Skin of body (tissue), 2 donors: Measurements from ENCODE around the gene AGAP2. TPM values are rescaled to one million over a fixed set of nuclear protein-coding genes. Genes with fewer than 3 reads are reported as not detected.

Experiments
- DNase-seq: peaks from one replicate; lab custom pipeline; 2025; lab: John Stamatoyannopoulos, UW
- total RNA-seq: library from RNA; depleted of rRNA; stranded (reverse); fragments of >200 nt; gene quantifications from one replicate; pipeline ENCODE4 v1.2.3, GENCODE V29; 2014

AGAP2 gene
- total RNA-seq, 1 donor from 2014 or later = 1.1 TPM

DNA sequence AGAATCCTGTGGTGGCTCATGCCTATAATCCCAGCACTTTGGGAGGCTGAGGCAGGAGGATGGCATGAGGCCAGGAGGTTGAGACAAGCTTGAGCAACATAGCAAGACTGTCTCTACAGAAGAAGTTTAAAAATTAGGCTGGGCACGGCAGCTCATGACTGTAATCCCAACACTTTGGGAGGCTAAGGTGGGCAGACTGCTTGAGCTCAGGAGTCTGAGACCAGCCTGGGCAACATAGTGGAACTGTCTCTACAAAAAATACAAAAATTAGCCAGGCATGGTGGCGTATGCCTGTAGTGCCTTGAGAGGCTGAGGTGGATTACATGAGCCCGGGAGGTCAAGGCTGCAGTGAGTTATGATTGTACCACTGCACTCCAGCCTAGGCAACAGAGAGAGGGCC is 29.3 kb upstream of the AGAP2 start:
- DNase-seq = no peak

DNA sequence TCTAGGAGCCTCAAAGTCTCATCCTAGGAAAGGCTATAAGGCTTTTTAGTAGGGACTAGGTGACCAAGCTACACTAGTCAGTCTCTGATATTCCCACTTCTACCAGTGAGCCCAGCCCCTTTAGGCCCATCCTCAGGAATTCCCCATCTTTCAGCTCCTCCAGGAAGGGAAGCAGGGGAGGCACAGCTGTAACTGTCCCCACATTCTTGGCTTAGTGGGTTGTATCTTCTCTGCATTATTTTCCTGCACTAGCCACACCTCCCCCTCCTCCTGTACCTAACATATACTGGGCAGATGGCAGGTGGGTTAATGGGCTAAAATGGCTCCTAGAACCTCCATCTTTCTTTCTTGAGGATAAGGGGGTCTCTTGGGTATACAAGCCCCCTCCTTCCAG is 28.8 kb upstream of the AGAP2 start:
- DNase-seq = no peak

DNA sequence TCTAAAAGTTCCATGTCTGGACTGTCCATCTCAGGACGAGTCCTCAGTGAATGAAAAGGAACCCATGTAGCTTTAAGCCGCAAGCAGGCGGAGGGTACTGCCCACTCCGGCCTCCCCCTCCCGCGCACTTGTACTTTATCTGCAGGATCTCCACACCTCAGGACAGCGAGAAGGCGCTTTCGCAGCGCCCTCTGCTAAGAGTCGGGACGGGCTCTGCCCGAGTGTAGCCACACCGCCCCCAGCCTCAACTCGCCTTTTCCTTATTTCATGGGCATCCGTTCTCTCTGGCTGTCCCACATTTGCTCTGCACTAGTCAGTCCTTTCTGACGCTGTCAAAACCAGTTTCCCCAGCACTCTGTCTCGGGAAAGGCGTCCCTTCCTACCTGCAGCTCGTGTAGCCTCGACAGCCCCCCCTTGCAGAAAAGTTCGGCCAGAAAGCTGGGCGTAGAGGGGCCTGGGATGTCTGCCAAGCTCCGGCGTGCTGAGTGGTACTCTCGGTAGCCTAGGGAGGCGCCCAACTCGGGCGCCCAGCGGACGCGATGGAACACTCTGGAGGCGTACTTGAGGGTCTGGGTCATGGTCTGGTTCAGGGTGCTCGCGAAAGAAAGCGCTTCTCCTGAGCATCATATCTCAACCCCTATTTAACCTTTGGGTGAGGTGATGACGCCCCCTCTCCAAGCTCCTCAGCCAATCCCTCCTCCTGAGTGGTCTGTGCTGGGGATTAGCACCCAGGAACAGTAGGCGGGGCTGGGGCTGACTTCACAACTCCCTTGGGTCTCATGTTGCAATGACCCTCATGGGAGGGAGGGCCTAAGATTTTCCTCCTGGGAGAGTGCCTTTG is 28.1 kb upstream of the AGAP2 start, which contains the start of gene CYP27B1:
Gene CYP27B1, minus strand, starts transcription at position 615 of the 841 bp plus-strand sequence. Its CDS starts 37 bp downstream, at position 578.
- no peak for DNase-seq

DNA sequence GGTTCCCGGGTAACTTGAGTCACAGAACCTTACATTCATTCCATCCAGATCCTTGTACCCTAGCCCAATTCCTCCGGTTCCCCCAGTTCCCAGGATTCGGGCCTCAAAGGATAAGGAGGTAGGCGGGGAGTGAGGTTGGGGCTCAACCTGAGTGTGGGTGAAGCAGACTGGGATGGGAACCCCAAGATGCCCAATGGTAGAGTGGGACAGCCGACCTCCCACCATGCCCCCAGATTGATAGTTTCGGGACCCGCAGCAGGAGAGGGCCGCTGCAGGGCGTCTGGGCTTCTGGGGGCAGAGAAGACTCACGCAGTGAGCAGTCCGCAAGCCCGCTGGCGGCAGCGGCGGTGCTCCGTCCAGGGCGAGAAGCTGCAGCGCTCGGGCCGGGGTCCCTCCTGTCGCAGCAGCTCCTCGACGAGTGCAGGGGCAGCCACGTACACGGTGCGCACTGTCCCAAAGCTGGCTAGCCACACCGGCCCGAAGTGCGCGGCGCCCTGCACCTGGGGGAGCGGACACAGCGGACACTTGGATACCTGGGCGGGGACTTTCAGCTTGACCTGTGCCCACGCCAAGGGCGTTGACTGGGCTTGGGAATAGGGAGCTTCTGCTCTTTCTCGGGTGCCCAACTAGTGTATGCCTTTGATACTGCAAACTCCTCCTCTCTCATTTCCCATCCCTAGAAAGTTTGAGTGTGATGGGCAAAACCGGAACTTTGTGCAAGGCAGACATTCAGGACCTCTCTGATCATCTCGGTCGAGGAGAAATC is 27.3 kb upstream of the AGAP2 start:
- DNase-seq = no peak

DNA sequence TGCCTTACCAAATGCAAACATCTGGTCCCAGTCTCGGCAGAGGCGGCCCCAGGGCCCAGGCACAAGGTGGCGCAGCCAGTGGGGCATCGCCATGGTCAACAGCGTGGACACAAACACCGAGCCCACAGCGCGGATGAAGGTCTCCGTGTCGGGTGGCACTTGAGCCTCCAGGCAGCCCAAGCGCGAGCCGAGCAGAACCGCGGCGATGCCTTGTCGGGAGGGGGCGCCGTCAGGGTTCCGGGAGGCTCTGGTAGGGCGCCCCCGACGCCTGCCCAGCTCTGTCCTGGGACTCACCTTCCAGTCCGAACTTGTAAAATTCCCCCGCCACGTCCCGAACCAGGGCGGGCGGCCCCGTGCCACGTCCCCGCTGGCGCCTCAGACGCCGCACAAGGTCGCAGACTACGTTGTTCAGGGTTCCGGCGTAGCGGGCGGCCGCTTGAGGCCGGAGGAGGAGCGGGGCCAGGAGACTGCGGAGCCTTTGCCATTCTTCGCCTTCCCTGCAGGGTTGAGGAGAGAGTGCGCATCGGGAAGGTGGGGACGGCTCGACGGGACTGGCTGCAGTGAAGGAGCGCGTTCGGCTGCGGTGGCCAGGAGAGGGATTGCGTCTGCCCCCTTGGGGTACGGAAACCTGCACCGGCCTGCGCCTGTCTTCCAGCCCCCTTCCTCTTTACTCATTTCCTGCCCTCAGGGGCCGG is 26.6 kb upstream of the AGAP2 start:
- no peak for DNase-seq

DNA sequence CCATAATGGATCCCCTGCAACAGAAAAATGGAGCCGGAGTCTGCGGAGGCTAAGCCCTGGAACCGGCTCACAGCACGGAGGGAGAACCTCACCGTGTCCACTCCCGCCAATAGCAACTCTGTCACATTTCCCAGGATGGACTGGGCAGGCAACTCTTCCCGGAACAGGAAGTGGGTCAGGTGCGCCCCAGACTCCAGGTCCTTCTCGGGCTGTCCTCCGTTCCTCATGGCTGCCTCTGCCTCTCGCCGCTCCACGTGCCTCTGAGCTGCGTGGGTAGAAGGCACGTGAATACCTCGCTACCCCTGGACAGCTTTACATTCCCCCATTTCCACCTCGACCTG is 26.1 kb upstream of the AGAP2 start:
- no peak for DNase-seq

DNA sequence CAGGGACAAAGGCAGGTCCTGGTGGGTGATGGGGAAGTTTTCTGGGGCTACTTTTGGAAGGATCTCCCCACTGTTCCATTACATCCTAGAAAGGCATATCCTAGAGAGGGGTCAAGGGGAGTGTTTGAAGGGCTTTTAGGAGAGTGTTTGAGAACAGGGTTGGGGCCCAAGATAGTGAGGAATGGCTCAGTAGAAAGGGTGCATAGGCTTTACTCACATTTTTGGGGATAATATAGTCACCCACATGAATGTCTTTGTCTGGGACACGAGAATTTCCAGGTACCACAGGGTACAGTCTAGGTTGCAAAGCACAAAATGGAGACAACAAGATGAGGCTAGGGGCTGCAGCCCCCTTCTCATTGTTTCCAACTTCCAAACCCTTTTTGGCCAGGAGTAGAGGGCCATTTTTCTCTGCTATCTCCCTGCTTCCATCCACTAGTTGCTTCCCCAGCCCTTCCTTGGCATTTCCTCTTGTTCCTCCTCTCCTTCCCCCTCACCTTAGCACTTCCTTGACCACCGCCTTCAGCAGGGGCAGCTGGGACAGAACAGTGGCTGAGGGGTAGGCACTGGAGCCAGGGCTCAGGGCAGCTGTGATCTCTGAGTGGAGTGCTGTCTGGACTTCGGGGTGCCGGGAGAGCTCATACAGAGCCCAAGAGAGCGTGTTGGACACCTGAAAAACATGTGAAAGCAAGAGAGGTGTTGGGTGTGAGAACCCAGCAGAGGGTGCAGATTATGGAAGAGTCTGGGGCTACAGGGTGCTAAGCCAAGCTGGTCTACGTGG is 25.5 kb upstream of the AGAP2 start:
- DNase-seq = no peak

DNA sequence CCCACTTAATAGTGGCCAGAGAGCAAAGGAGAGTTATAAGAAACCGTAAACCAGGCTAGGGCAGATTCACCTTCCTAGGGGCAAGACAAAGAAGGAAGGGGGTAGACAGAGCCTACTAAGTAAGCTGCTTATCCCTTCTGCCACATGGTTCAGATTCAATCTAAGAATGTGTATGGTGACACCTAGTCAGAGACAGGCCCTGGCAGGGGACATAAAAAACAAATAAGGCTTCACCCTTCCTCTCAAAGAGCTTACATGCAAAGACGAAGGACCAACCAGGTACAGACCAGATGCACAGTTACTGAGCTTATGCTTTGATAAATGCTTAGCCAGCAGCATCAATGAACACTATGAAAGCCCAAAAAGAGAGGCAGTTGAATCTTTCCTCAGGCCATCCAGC is 23.9 kb upstream of the AGAP2 start:
- no peak for DNase-seq

DNA sequence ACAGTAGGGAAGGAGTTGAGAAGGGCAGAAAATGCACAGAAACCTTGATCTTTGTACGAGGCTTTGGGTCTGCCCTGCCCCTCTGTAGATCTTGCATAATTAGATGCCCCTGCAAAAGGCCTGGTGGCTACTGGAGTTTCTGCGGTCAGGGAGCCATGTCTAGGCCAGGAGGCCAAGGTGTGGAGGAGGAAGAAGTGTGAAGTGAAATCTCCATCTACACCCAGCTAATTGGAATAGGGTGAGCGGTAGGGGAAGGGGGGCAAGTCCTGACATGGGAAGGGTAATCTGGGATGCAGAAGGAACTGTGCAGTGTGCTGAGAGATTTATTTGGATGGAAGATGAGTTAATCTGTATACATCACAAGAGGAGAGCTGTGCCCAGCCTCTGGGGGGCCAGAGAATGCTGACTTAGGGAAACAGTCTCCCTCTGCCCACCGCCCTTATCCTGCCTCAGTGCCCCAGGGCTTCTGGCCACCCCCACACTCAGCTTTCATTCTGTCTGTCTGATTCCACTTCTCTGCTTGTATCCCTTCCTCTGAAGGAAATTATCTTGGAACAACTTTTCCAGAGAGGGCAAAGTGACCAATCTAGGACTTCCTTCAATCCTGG is 23.0 kb upstream of the AGAP2 start:
- no peak for DNase-seq

DNA sequence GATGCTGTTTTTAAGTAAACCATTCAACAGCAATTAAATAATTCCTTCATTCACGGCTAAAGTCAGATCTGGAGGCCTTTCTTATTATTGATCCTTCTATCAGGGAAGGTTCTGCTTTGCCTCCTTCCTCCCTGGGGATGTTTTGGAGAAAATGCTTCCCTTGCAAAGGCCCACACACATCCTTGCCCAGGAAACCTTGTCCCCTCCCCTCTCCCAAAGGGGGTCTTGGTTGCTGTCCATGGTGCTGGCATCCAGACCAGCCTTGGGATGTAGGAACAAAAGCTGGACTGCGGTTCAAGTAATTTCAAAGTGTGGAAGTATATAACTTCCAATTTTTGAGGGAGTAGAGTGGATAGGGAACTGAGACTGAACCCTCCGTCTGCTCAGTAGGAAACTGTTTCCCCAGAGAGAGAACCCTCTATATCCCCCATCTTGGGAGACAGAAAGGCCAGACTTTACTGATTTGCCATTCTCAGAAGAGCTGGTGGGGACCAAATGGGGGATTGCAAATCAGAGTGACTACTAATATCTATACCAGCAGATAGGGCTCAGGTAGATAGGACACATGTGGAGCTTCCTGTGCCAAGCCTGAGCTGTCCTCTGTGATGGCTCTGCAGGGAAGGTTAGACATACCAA is 21.9 kb upstream of the AGAP2 start:
- no peak for DNase-seq

DNA sequence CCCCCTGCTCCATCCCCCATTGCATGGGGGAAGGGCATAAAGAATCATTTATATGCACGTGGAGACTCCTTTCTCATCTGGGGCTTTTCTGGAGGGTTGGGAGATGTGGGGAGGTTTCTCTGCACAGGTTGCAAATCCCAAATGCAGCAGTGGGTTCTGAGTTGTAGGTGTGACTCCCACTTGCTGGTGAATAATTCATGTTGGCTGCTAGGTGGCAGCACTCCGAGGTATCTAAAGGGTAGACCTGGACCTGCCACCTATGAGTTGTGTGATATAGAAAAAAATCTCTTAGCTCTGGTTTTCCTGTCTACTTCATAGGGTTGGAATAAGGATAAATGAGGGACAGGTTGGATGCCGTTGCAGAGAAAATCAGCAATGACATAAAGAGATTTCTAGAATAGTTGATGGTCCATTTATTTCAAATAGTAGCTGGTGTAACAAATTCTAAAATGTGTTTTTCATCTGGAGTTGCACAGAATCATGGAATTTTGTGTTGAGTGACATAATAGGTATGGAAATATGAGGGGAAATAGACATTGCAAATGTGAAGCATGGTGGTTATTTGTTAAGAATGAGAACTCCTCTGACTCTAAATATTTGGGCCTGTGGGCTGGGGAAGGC is 20.9 kb upstream of the AGAP2 start:
- DNase-seq = no peak

DNA sequence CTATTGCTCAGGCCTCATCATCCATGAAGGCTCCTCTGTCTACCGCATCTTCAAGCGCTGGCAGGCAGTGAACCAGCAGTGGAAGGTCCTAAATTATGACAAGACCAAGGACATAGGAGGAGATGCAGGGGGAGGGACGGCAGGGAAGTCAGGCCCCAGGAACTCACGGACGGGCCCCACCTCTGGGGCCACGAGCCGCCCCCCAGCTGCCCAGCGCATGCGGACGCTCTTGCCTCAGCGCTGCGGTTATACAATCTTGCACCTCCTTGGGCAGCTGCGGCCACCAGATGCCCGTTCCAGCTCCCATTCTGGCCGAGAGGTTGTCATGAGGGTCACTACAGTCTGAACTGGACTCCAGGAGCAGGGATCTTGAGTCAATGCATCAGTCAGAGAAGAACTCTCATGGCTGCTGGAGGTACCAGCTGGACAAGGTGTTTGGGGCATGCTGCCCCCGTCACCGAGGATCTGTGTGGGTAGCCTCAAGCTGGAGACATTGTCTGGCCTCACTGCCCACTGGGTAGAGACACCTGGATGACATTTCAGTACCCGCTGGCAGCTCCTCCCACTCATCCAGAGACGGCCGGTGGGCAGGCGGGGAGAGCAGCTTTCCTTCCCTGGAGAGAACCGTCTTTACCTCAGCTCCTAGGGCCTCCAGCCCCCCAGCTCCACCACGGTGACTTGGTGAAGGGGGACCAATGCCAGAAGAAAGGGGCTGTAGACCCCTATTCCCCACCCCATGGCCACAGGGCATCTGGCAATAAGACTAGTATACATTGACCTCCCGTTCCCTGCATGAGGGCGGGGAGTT is 20.2 kb upstream of the AGAP2 start:
- DNase-seq = no peak

DNA sequence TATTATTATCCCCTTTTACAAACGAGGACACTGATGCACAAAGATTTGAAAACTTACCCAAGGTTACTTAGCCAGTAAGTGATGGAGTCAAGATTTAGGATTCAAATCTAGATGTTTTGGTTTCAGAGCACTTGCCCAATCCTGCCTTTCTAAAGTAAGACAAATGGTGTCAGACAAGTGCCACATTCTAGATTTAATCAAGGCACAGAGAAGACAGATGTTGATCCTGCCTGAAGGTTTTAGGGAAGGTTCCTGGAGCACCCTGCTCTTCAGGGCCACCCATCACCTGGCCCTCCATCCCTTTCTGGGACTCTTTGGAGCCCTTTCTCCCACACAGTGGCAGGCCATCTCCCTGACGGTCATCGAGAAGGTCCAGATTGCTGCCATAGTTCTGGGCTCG is 19.2 kb upstream of the AGAP2 start:
- DNase-seq = no peak

DNA sequence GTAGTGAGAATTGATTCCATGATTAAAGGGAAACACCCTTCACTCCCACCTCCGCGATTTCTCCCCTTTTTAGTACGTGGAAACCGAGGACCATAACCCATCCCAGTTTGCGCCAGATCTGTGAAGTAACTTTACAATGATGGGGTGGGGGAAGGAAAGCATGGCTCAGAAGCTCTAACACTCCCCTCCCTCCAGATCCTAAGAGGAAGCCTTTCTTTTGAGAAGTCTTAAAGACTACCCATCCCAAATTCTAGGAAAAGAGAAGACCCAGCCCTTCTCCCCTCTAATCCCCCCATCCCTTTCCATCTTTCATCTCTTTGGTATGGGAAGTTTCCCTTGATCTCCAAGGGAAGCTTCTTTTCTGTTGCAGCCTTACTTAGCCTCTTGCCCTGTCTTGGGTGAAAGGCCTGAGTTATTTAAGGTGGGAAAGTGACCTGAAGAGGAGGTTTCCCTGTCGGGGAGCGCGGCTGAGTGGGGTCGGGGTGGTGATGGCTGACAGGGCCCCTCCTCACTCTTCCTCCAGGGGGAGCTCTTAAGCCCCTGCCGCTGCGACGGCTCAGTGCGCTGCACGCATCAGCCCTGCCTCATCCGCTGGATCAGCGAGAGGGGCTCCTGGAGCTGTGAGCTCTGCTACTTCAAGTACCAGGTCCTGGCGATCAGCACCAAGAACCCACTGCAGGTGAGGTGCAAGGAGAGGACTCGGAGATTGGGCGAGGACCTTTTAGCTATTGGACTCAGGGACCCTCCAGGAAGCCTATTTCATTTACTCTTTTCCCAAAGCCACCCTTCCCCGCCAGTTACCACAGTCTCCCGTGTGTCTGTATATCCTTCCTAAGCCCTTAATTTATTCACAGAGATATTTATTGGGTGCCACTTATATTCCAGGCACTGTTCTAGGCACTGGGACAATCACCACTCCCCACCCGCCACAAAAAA is 18.1 kb upstream of the AGAP2 start:
- DNase-seq = no peak

DNA sequence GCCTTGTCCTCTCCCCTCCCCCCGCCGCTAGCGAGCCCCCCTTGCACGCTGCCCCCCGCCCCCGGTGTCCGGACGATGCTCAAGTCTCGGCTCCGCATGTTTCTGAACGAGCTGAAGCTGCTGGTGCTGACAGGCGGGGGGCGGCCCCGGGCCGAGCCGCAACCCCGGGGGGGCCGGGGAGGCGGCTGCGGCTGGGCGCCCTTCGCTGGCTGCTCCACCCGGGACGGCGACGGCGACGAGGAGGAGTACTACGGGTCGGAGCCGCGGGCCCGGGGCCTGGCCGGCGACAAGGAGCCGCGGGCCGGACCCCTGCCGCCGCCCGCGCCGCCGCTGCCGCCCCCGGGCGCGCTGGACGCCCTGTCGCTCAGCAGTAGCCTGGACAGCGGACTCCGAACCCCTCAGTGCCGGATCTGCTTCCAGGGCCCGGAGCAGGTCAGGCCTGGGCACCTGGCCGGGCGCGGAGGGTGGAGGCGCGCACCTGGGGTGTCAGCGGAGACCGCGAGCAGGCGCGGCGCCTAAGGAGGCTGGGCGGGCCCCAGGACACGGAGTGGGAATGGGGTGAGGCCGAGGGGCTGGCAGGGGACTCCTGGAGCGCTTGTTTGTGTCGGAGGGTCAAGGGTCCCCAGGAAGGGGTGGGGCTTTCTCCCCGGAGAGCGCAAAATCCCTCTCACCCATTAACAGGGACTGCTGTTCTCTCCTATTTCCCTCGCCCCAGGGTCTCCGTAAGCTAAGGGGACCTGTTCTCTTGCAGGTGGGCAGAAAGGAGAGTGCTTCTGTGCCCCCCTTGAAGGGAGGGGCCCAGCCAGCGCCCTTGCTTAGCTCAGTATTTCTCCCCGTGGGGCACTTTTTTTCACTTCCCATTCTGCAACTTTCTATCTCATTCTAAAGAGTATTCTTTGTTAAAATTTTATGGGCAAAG is 17.2 kb upstream of the AGAP2 start:
- DNase-seq = no peak

DNA sequence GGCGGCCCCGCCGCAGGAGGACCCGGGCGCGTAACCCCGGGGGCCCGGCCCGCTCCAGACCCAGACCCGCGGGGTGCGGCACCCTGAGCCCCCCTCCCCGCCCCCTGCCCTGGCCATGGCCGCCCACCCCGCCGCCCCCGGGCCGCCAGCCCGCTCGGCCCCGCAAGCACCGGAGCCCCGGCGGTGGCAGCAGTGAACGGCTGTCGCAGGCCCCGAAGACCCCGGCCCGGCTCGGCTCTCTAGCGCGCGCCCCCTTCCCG is 16.6 kb upstream of the AGAP2 start:
- DNase-seq = no peak
